Islet of Langerhans (tissue), 1 donor: ENCODE data around the gene RRBP1.

Source experiments
- FAIRE-seq: peaks from one replicate; lab custom pipeline; 2011; peaks lifted over from hg19 to GRCh38; lab: Jason Lieb, UNC

RRBP1 gene

GRCh38 chr20:17570347-17571152 is 111.5 kb downstream of the RRBP1 start:
- no peak for FAIRE-seq

DNA sequence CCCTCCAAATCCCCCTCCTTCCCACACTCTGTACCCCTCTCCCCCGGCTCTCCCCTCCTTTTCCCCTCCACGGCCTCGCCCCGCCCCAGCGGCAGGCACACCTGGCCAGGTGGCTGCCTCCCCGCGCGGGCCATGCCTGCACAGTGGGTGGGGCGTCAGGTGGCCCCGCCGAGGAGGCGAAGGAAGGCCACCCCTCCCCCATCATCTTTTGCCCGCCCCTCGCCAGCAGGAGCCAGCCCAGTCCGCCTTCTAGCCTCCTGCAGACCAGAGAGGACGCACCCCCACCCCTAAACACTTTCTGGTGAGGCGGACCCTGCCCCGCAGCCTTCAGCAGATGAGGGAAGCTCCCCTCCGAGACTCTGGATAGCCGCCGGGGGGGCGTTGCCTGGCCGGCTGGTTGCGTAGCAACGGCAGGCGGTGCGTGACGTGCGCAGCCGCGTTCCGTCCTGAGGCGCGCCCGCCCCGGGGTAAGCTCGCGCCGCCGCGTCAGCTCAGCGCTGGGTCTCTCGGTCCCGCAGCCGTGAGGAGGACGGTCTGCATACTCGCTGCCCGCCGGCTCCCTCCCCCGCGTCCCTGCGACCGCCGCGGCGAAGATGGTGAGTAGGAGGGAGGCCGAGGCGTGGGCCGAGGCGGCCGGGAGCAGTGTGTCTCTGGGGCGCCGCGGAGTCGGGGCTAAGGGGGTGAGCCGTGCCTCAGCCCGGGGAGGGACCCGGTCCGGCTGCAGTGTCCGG is 112.3 kb downstream of the RRBP1 start, which contains the start of gene DSTN:
Gene DSTN, plus strand, starts transcription at position 460 of the 731 bp plus-strand sequence. Its CDS starts 134 bp downstream, at position 594.
- FAIRE-seq = no peak

- FAIRE-seq = no peak
Measured at GRCh38 chr20:17568972-17569521, 113.0 kb downstream of the RRBP1 start.

- FAIRE-seq = no peak
Measured at GRCh38 chr20:17568045-17568788, 113.8 kb downstream of the RRBP1 start.

DNA sequence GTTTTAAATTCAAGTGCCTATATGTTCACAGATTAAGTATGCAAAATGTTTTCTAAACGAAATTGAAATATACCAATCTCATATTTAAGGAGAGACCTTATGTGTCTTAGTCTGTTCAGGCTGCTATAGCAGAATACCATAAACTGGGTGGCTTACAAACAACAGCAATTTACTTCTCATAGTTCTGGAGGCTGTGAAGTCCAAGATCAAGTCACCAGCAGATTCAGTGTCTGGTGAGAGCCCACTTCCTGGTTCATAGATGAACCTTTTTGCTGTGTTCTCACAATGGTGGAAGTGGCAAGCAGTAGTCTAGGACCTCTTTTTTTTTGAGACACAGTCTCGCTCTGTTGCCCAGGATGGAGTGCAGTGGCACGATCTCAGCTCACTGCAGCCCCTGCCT is 115.7 kb downstream of the RRBP1 start:
- no peak for FAIRE-seq

- no peak for FAIRE-seq
Measured at GRCh38 chr20:17565169-17565845, 116.7 kb downstream of the RRBP1 start.
